Frontal cortex (tissue), 4 donors: ENCODE results near the gene CAMK1D. TPM values are rescaled to one million over a fixed set of nuclear protein-coding genes. Genes with fewer than 3 reads are reported as not detected.
"Not testable (repeated sequence)": the region's sequence is repeated elsewhere in the genome, so short reads cannot be mapped to it uniquely, and the experiment has no call there.

Source experiments
- DNase-seq, 2 donors: peaks; one replicate each; pipeline ENCODE4 v3.0.0; 2012; ENCODE audit warnings: low spot score in 2 of 2
- FAIRE-seq: peaks from 2 replicates; lab custom pipeline; 2012; peaks lifted over from hg19 to GRCh38; lab: Jason Lieb, UNC
- total RNA-seq: library from RNA; depleted of rRNA; stranded (reverse); fragments of >200 nt; gene quantifications from one replicate; pipeline ENCODE4 v1.2.3, GENCODE V29; 2014
- donor health status: control.
- donor health status: control.
- donor health status: control.

The CAMK1D gene
- total RNA-seq, 1 donor from 2014 or later: 19.2 TPM

GRCh38 chr10:12360461-12360860 lies 11.1 kb downstream of the CAMK1D start:
- no peak for DNase-seq
- FAIRE-seq: no peak

GRCh38 chr10:12361115-12361514 lies 11.8 kb downstream of the CAMK1D start:
- not testable (repeated sequence) for FAIRE-seq, DNase-seq

- no peak for DNase-seq
- no peak for FAIRE-seq
Observed at GRCh38 chr10:12364559-12364958, 15.2 kb downstream of the CAMK1D start.

- FAIRE-seq: no peak
Observed at GRCh38 chr10:12367272-12367671, 17.9 kb downstream of the CAMK1D start.

GRCh38 chr10:12369982-12370381 lies 20.6 kb downstream of the CAMK1D start:
- no peak for DNase-seq
- no peak for FAIRE-seq

More at GRCh38 chr10:12367272-12367671, 17.9 kb downstream of the CAMK1D start:
- DNase-seq: no peak

GRCh38 chr10:12372846-12373245 lies 23.5 kb downstream of the CAMK1D start:
- no peak for FAIRE-seq
- no peak for DNase-seq

- DNase-seq: no peak
- FAIRE-seq: no peak
Observed at GRCh38 chr10:12375076-12375504, 25.7 kb downstream of the CAMK1D start.

- DNase-seq: no peak
- FAIRE-seq: no peak
Observed at GRCh38 chr10:12376211-12376610, 26.9 kb downstream of the CAMK1D start.

GRCh38 chr10:12377658-12378290 lies 28.4 kb downstream of the CAMK1D start:
- FAIRE-seq (no peak), DNase-seq (no peak)

- FAIRE-seq (no peak), DNase-seq (no peak)
Observed at GRCh38 chr10:12380999-12381398, 31.7 kb downstream of the CAMK1D start.

- FAIRE-seq (no peak), DNase-seq (no peak)
Observed at GRCh38 chr10:12381536-12382156, 32.3 kb downstream of the CAMK1D start.

GRCh38 chr10:12382157-12382548 lies 32.8 kb downstream of the CAMK1D start:
- FAIRE-seq: no peak
- DNase-seq: no peak

- DNase-seq: no peak
- no peak for FAIRE-seq
Observed at GRCh38 chr10:12382956-12383531, 33.7 kb downstream of the CAMK1D start.

- FAIRE-seq: no peak
Observed at GRCh38 chr10:12384906-12385305, 35.6 kb downstream of the CAMK1D start.

GRCh38 chr10:12387561-12388210 lies 38.3 kb downstream of the CAMK1D start:
- no peak for FAIRE-seq
- no peak for DNase-seq

More at GRCh38 chr10:12384906-12385305, 35.6 kb downstream of the CAMK1D start:
- no peak for DNase-seq

- DNase-seq (no peak), FAIRE-seq (no peak)
Observed at GRCh38 chr10:12388671-12389070, 39.3 kb downstream of the CAMK1D start.

GRCh38 chr10:12389154-12389734 lies 39.9 kb downstream of the CAMK1D start:
- DNase-seq: no peak
- FAIRE-seq: no peak

- DNase-seq: no peak
Observed at GRCh38 chr10:12390733-12391132, 41.4 kb downstream of the CAMK1D start.

GRCh38 chr10:12391206-12391605 lies 41.9 kb downstream of the CAMK1D start:
- FAIRE-seq (no peak), DNase-seq (no peak)

More at GRCh38 chr10:12390733-12391132, 41.4 kb downstream of the CAMK1D start:
- no peak for FAIRE-seq

GRCh38 chr10:12393831-12394230 lies 44.5 kb downstream of the CAMK1D start:
- DNase-seq (no peak), FAIRE-seq (no peak)
